HL-60 (cell line): ENCODE results near the gene AKAP12.

Experiments
- GABPA ChIP-seq: IDR thresholded peaks from 2 replicates; pipeline ENCODE4 v1.6.1; 2012; ENCODE audit warnings: low read depth
- POLR2AphosphoS5 ChIP-seq: IDR thresholded peaks from 2 replicates; pipeline ENCODE4 v1.6.1; 2012; ENCODE audit warnings: low read depth
- SPI1 ChIP-seq: IDR thresholded peaks from 2 replicates; pipeline ENCODE4 v1.6.1; 2012; ENCODE audit warnings: low read depth, mild to moderate bottlenecking, borderline replicate concordance
- TF ChIP-seq, protein P1 (sequence below): IDR thresholded peaks from 2 replicates; pipeline ENCODE4 v1.6.1; 2012; ENCODE audit warnings: low read depth; ENCODE audit not compliant: insufficient replicate concordance
- TF ChIP-seq, protein P2 (sequence below): IDR thresholded peaks from one replicate; pipeline ENCODE4 v1.5.1; 2011; ENCODE audit warnings: low read length, control low read depth, inconsistent platforms; ENCODE audit not compliant: insufficient read depth

DNA sequence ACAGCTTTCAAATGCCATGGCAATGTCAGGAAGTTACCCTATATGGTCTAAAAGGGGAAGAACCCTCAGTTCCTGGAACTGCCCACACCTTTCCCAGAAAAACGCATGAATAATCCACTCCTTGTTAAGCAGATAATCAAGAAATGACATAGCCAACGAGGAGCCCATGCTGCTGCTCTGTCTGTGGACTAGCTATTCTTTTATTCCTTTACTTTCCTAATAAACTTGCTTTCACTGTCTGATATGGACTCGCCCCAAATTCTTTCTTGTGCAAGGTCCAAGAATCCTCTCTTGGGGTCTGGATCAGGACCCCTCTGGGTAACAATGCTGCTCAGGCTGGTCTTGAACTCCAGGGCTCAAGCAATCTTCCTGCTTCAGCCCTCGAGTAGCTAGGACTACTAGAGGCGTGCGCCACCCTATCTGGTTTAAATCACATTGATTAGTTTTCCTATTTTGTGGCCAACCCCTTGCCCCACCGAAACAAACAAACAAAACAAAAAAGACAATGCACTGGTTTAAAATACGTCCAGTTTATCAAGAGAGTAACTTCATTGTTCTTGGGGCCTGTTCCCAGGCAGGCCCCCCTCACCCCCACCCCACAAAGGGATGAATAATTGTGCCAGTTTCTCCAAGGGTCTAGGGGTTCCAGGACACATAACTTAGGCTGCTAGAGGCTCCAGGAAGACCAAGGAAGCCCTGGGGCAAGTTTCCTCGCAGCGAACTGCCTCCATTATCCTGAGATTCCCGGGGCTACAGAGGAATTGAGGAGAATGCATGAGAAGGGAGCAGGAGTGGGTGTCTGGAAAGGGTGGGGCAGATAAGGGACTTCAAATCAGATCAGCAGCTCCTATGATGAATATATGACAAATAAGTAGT, 10.1 kb upstream of the AKAP12 start:
- TF ChIP-seq, protein P1, sequence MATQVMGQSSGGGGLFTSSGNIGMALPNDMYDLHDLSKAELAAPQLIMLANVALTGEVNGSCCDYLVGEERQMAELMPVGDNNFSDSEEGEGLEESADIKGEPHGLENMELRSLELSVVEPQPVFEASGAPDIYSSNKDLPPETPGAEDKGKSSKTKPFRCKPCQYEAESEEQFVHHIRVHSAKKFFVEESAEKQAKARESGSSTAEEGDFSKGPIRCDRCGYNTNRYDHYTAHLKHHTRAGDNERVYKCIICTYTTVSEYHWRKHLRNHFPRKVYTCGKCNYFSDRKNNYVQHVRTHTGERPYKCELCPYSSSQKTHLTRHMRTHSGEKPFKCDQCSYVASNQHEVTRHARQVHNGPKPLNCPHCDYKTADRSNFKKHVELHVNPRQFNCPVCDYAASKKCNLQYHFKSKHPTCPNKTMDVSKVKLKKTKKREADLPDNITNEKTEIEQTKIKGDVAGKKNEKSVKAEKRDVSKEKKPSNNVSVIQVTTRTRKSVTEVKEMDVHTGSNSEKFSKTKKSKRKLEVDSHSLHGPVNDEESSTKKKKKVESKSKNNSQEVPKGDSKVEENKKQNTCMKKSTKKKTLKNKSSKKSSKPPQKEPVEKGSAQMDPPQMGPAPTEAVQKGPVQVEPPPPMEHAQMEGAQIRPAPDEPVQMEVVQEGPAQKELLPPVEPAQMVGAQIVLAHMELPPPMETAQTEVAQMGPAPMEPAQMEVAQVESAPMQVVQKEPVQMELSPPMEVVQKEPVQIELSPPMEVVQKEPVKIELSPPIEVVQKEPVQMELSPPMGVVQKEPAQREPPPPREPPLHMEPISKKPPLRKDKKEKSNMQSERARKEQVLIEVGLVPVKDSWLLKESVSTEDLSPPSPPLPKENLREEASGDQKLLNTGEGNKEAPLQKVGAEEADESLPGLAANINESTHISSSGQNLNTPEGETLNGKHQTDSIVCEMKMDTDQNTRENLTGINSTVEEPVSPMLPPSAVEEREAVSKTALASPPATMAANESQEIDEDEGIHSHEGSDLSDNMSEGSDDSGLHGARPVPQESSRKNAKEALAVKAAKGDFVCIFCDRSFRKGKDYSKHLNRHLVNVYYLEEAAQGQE, result no peak
- TF ChIP-seq, protein P2, sequence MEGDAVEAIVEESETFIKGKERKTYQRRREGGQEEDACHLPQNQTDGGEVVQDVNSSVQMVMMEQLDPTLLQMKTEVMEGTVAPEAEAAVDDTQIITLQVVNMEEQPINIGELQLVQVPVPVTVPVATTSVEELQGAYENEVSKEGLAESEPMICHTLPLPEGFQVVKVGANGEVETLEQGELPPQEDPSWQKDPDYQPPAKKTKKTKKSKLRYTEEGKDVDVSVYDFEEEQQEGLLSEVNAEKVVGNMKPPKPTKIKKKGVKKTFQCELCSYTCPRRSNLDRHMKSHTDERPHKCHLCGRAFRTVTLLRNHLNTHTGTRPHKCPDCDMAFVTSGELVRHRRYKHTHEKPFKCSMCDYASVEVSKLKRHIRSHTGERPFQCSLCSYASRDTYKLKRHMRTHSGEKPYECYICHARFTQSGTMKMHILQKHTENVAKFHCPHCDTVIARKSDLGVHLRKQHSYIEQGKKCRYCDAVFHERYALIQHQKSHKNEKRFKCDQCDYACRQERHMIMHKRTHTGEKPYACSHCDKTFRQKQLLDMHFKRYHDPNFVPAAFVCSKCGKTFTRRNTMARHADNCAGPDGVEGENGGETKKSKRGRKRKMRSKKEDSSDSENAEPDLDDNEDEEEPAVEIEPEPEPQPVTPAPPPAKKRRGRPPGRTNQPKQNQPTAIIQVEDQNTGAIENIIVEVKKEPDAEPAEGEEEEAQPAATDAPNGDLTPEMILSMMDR, result no peak
- TF ChIP-seq POLR2AphosphoS5, result no peak
- no peak for TF ChIP-seq GABPA
- no peak for TF ChIP-seq SPI1
